Measurements from ENCODE around the gene RNF145. TPM values are rescaled to one million over a fixed set of nuclear protein-coding genes. Genes with fewer than 3 reads are reported as not detected.

The RNF145 gene
- total RNA-seq, 4 donors from 2014 or later, result 6.7 to 20.8 (median 9.7) TPM

DNA sequence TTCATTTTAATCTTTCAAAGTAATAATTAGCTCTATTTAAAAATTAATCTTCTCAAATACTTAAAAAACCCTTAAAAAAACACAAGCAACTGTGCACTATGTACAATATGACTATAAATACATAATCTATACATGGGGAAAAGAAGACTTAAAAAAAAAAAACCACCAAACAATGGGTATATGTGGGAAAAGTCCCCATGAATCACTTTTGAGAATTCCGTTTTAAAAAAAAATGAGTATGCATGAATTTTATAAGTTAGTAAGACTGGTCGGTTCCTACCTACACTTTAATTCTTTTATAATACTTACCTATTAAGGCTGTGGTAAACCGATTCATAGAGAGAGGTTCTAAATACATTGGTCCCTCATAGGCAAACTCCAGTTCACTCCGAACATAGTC, 27.7 kb downstream of the RNF145 start:
- no peak for ATAC-seq
- H3K27ac ChIP-seq, result peak overlapping the region in 2 of 4 donors; percentile 23 to 37
- no peaks in the 10 kb centered on the region for H3K9me3 ChIP-seq
- H3K4me3 ChIP-seq, result no peak overlapping the region
- DNase-seq, result no peak
- no peak for TF ChIP-seq POLR2A (IDR thresholded peaks at IDR 0.05)
- TF ChIP-seq, protein P1, sequence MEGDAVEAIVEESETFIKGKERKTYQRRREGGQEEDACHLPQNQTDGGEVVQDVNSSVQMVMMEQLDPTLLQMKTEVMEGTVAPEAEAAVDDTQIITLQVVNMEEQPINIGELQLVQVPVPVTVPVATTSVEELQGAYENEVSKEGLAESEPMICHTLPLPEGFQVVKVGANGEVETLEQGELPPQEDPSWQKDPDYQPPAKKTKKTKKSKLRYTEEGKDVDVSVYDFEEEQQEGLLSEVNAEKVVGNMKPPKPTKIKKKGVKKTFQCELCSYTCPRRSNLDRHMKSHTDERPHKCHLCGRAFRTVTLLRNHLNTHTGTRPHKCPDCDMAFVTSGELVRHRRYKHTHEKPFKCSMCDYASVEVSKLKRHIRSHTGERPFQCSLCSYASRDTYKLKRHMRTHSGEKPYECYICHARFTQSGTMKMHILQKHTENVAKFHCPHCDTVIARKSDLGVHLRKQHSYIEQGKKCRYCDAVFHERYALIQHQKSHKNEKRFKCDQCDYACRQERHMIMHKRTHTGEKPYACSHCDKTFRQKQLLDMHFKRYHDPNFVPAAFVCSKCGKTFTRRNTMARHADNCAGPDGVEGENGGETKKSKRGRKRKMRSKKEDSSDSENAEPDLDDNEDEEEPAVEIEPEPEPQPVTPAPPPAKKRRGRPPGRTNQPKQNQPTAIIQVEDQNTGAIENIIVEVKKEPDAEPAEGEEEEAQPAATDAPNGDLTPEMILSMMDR (IDR thresholded peaks at IDR 0.05 in 4 of 5, conservative IDR thresholded peaks at IDR 0.05 in 1 of 5), result no peak
- H3K27me3 ChIP-seq, result no peaks in the 10 kb centered on the region
- H3K4me1 ChIP-seq, result peaks cover 0 to 23% of the 10 kb centered on the region in 2 donors
- no peaks in the 10 kb centered on the region for H3K36me3 ChIP-seq
- in situ Hi-C loops (cut with MboI; ENCODE audit: low sequenced_read_pairs in 4 of 4), result no loop called here
- intact Hi-C loops (cut with DNase I; ENCODE audit: low total_unique reads), result no loop called here

DNA sequence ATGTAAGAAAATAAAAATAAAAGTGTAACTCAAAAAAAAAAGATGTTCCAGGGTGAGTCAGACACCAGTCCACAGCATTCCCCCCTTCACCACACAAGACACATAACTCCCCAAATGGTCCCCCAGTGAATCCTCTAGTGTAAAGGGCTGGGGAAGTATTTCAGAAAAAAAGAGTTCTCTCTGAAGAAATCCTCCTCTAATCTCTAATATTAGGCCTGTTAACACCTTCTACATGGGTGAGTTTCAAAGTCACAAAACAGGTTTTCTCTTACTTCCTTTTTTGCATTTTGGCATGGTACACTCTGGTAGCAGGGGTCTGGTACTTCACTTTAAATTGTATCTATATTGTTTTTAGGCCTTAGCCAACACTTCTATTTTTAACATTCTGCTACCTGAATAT, 28.2 kb downstream of the RNF145 start:
- DNase-seq, result no peak
- no peak for ATAC-seq
- Histone ChIP-seq H3K4me1 (peaks cover 0 to 24% of the 10 kb centered on the region in 2 donors), H3K27me3 (no peaks in the 10 kb centered on the region), H3K4me3 (no peak overlapping the region), H3K9me3 (no peaks in the 10 kb centered on the region), H3K27ac (peak overlapping the region in 2 of 4 donors; percentile 31 to 37), H3K36me3 (no peaks in the 10 kb centered on the region)
- in situ Hi-C loops (cut with MboI; ENCODE audit: low sequenced_read_pairs in 4 of 4), result no loop called here
- intact Hi-C loops (cut with DNase I; ENCODE audit: low total_unique reads), result no loop called here
- TF ChIP-seq POLR2A (IDR thresholded peaks at IDR 0.05), result no peak
- TF ChIP-seq, protein P1 (IDR thresholded peaks at IDR 0.05 in 4 of 5, conservative IDR thresholded peaks at IDR 0.05 in 1 of 5), result no peak

DNA sequence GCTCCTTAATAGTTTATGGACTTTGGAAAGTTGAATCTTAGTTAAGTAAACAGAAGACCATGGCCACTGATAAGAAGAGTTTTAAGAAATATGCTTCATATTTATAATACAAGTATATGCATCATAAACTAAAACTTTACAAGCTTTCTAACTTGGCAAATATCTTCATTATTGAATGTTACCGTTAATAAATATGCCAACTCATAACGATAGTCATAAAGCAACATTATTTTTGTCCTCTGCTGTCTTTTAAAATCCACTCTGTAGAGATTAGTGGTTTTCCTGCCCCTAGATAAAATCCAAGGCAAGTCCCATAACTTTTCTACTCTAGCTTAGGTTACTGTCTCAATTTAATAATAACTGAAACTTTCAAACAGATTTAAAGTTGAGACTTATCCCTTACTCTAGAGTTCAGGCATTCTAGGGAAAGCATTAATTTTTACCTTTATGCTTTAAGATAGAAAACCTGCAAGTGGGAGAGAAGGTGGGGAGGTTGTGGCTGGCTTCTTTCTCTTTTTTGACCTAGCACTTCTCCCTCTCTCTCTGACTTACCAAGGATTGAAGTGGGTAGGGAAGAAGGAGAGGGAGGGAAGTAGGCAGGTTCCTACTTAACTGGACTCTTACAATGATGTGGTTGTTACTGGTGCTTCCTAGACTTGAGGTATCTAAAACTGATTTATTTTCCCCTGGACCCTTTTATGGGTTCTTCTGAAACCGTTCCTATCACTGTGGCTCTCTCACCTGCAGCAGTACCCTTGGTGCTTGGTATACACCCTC, 29.6 kb downstream of the RNF145 start:
- H3K4me3 ChIP-seq, result no peak overlapping the region
- no peaks in the 10 kb centered on the region for H3K9me3 ChIP-seq
- no peaks in the 10 kb centered on the region for H3K27me3 ChIP-seq
- in situ Hi-C loops (cut with MboI; ENCODE audit: low sequenced_read_pairs in 4 of 4) (no loop called here), intact Hi-C loops (cut with DNase I; ENCODE audit: low total_unique reads) (no loop called here)
- H3K36me3 ChIP-seq, result no peaks in the 10 kb centered on the region
- TF ChIP-seq, protein P1 (IDR thresholded peaks at IDR 0.05 in 4 of 5, conservative IDR thresholded peaks at IDR 0.05 in 1 of 5), result no peak
- TF ChIP-seq POLR2A (IDR thresholded peaks at IDR 0.05), result no peak
- peak overlapping the region in 3 of 4 donors; percentile 37 to 50 (median 37) for H3K27ac ChIP-seq
- no peak for ATAC-seq
- DNase-seq, result no peak
- peaks cover 9 to 39% of the 10 kb centered on the region in 2 donors for H3K4me1 ChIP-seq

DNA sequence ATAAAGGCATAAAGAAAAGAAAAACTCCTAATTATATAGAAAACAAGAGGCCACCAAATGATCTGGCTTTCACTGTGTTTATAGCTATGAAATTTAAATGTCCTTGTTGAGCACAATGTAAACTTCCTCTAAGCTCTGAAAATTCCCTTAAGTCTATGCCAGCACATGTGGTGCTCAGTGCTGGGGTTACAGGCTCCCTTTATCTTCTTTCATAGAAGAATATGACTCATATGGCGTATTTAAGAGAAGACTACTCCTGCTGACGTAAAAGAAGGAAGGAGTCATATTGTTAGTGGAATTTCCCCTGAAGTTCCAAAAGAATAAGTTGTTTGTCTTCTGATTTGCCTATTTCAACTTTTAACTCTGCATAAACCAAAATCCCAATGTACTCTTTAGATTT, 30.4 kb downstream of the RNF145 start:
- H3K36me3 ChIP-seq, result no peaks in the 10 kb centered on the region
- no peaks in the 10 kb centered on the region for H3K9me3 ChIP-seq
- ATAC-seq (no peak), DNase-seq (no peak)
- TF ChIP-seq, protein P1 (IDR thresholded peaks at IDR 0.05 in 4 of 5, conservative IDR thresholded peaks at IDR 0.05 in 1 of 5), result no peak
- TF ChIP-seq POLR2A (IDR thresholded peaks at IDR 0.05), result peak in 1 of 2 donors; percentile 14
- intact Hi-C loops (cut with DNase I; ENCODE audit: low total_unique reads) (no loop called here), in situ Hi-C loops (cut with MboI; ENCODE audit: low sequenced_read_pairs in 4 of 4) (no loop called here)
- H3K27me3 ChIP-seq, result no peaks in the 10 kb centered on the region
- no peak overlapping the region for H3K4me3 ChIP-seq
- H3K27ac ChIP-seq, result peak overlapping the region in 3 of 4 donors; percentile 37 to 50 (median 37)
- H3K4me1 ChIP-seq, result peaks cover 14 to 46% of the 10 kb centered on the region in 2 donors
